ENCODE data around the gene CD99L2.

The CD99L2 gene

GRCh38 chrX:150761819-150762216, 136.7 kb downstream of the CD99L2 start:
- no peak for DNase-seq

- no peak for DNase-seq
These were observed 137.2 kb downstream of the CD99L2 start for GRCh38 chrX:150761176-150761818.

- no peak for DNase-seq
These were observed 138.7 kb downstream of the CD99L2 start for GRCh38 chrX:150759568-150760416.

- no peak for DNase-seq
These were observed 141.1 kb downstream of the CD99L2 start for GRCh38 chrX:150757371-150757770.

GRCh38 chrX:150753968-150754367, 144.5 kb downstream of the CD99L2 start:
- DNase-seq, result no peak

- no peak for DNase-seq
These were observed 145.1 kb downstream of the CD99L2 start for GRCh38 chrX:150753357-150753756.

GRCh38 chrX:150752124-150752523, 146.3 kb downstream of the CD99L2 start:
- DNase-seq, result no peak

- no peak for DNase-seq
These were observed 162.0 kb downstream of the CD99L2 start for GRCh38 chrX:150736475-150736874.

- no peak for DNase-seq
These were observed 166.7 kb downstream of the CD99L2 start for GRCh38 chrX:150731795-150732194.

- no peak for DNase-seq
These were observed 167.7 kb downstream of the CD99L2 start for GRCh38 chrX:150730719-150731118.

- DNase-seq, result no peak
These were observed 168.5 kb downstream of the CD99L2 start for GRCh38 chrX:150729956-150730355.

- no peak for DNase-seq
These were observed 178.8 kb downstream of the CD99L2 start for GRCh38 chrX:150719621-150720020.

Data from NCI-H1417 (cell line).